ENCODE measurements around the gene SRP72.

SRP72 gene

GRCh38 chr4:56551516-56551915 is 84.1 kb downstream of the SRP72 start:
- DNase-seq: no peak

DNA sequence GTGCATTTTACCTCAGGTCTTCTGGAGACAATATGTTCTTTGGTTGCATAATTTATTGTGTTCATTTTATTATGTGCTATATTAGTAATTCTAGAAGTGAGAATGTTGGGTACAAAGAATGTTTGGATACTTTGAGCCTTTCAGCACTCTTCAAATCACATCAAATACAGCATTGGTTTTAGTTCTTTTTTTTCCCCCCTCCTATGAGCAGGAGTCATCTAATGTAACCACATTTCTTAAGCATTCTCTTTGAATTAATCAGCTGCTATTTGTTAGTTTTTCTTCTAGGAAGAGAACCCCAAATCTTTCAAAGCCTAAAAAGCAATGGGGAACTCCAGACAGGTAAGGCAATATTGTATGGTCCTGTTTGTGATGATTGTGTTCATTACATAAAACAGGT is 84.9 kb downstream of the SRP72 start:
- no peak for DNase-seq
